GM04503 (cell line): Measurements from ENCODE around the gene NDFIP2.

Source experiments
- DNase-seq: peaks from one replicate; pipeline ENCODE4 v3.0.0-alpha.2; 2012; ENCODE audit warnings: low read depth

The NDFIP2 gene

DNA sequence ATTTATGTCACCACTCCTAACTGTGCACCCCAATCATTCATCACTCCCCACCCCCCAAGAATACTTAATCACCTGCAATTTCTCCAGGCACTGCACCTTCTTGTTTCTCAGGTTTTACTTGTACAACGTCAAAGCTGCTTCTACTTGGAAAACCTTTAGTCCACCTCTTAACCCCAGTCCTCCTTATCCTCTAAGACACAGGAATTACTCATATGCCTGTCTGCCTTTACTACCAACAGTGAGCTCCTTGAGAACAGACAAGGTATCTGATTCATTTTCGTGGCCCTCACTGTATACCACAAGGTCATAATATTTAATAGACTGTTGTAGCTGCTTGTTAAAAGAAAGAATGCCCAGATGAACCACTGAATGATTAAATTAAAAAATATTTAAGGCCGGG lies 21.0 kb upstream of the NDFIP2 start:
- no peak for DNase-seq

DNA sequence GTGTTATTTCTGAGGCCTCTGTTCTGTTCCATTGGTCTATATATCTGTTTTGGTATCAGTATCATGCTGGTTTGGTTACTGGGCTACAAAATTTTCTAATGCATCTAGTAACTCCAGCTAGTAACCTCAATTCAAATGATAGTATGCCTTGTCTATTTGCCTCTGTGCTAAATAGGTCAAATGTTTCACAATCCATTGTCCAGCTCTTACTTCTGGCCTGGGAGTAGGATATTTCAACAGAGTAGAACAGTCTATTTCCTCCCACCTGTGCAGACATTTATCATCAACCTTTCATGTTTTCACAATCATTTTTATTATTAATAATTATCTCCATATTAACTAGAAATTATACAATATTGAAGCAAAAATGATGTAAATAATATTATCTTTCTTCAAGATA lies 18.1 kb upstream of the NDFIP2 start:
- no peak for DNase-seq

DNA sequence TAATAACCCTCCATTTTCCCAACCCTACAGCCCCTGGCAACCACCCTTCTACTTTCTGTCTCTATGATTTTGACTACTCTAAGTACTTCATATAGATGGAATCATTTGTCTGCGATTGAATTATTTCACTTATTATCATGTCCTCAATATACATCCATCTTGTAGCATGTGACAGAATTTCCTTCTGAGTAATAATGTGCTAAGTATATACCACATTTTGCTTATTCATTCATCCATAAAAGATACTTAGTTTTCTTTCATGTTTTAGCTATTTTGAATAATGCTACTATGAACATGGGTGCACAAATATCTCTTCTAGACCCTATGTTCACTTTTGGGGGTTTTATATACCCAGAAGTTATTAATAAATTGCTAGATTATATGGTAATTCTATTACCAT lies 17.4 kb upstream of the NDFIP2 start:
- DNase-seq = no peak

GRCh38 chr13:79466872-79467271 lies 14.1 kb upstream of the NDFIP2 start:
- no peak for DNase-seq

GRCh38 chr13:79468402-79468801 lies 12.6 kb upstream of the NDFIP2 start:
- DNase-seq = no peak

- no peak for DNase-seq
Observed at GRCh38 chr13:79468819-79469218, 12.1 kb upstream of the NDFIP2 start.

DNA sequence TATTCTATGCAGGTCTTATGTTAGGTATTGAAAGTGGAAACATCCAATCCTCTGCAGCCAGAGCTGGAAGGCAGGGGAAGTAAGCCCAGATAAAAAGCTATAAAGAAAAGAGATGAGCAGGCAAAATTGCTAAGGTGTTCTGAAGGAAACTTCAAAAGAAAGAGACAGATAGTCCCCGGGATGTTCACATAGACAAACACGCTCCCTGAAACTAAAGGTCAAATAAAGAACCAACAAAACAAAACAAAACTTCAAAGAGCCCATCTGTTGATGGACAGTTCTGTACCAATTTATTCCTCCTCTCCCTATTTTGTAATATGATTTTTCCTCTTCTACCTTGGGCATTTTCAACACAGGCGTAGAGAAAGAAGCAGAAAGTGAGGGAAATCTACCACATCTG lies 11.3 kb upstream of the NDFIP2 start:
- DNase-seq = no peak

GRCh38 chr13:79470666-79471065 lies 10.3 kb upstream of the NDFIP2 start:
- DNase-seq = no peak

DNA sequence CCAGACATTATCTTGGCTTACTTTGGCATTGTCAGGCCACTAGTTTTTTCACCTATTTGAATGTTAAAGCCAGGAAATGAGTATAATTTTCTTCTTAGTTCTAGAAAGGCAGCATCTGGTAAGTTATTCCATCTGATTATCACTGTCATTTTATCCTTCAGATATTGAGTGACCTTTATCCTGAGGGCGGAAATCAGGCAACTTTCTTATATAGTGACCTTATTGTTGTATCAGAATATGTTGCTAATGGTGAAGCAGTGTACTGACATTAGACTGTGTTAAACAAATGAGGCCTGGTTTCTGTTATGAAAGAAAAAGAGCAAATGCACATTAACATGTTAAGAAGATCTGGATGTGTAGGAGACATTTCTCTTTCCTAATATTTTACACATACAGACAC lies 5.4 kb upstream of the NDFIP2 start:
- no peak for DNase-seq

- DNase-seq = no peak
Observed at GRCh38 chr13:79477968-79478367, 3.0 kb upstream of the NDFIP2 start.

DNA sequence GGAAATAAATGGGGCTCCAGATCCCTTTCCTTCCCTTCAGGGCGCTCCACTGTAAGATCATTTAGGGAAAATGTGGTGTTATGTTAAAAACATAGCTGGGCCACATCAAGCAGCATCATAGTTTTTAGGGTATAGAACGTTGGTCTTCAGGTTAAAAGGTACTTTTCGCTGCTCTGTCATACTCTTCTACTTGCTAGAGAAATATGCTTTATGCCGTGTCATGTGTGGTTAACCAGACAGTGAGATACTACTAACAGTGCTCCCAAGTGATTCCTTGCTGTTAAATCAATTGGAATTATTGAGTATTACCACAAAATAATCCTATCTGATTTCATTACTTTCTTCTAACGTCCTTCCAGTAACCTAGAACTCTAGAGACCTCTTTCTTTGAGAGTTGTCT lies 1.1 kb upstream of the NDFIP2 start:
- DNase-seq = no peak

GRCh38 chr13:79481685-79482052 lies 714 bp downstream of the NDFIP2 start:
- DNase-seq = no peak

DNA sequence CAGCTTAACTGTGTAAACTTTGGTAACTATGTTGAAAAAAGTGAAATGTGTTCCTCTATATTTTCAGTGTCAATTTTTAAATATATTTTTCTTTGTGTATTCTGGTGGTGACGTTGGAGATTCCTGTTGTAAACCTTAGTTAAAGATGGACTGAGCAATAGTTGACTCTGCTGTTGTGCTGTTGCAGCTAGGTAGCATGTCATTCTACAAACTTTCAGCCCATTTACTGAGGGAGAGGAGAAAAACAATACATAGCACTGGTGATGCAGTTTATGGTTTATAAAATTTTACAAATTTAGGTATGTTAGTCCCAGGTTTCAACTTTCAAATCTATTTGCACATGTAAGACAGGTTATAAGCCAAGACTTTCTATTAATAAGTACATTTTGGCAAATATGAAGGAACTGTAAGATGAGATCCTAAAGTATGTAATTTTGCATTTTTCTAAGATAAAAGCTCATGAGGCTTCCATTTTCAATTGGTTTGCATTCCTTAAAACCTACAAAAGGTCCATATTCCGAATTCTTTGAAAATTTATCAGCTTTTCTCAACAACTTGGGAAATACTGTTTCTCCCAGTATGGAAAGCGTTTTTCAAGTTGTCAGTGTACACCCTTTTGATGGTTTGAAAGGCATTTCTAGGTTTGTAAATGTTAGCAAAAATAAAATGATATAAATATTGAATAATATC lies 1.5 kb downstream of the NDFIP2 start:
- no peak for DNase-seq

DNA sequence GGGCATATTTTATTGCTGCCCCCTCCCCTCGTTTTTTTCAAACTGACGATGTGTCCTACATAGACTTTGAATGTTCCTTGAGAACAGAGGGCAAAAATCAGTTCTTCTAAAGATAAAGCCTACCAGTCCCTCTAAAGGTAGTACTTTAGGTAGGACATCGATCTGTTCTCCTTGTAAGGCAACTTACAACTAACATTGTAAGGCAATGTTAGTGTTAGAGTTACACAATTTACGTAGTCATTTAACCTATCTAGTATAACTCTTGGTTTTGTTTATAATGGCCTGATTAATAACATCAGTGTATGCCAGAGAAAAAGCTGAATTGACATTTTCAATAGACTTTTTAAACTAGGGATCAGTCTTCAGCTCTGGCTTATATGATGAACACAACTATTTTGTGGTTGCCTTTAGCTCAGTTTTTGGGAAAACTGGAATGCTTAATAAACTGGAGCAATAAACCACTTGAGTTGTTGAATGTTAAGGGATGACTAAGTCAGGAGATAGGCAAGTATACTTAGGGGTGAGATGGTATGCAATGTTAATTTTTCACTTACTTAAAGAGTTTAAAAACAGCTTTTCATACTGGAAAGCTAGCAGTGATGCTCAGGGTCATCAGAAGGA lies 2.2 kb downstream of the NDFIP2 start:
- DNase-seq = peak; percentile 92

- DNase-seq = peak; percentile 86
Observed at GRCh38 chr13:79485014-79485811, 4.3 kb downstream of the NDFIP2 start.

DNA sequence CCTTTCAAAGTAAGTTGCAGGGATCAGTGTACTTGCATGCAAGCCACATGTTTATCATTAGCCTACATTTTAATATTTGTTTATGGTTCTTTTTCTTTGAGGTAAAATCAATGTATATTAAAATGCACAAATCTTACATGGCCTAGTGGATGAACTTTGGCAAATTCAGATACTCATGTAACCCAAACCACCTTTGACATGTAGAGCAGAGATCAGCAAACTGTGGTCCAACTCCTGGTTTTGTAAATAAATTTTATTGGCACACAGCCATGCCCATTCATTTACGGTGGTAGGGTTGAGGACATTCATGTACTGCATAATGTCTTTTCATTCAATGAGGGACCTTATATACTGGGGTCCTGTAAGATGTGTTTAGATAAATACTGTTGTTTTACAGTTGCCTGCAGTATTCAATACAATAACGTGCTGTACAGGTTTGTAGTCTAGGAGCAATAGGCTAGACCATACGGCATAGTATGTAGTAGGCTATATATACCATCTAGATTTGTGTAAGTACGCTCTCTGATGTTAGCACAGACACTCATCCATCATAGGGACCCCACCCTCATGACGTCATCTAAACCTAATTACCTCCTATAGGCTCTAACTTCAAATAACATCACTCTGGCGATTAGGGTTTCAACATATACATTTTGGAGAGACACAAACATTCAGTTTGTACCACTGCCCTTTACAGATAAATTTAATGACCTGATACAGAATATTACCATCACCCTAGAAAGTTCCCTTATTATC lies 5.7 kb downstream of the NDFIP2 start:
- no peak for DNase-seq

GRCh38 chr13:79490326-79490725 lies 9.4 kb downstream of the NDFIP2 start:
- DNase-seq = no peak

GRCh38 chr13:79490824-79491223 lies 9.9 kb downstream of the NDFIP2 start:
- no peak for DNase-seq

GRCh38 chr13:79491715-79492114 lies 10.8 kb downstream of the NDFIP2 start:
- peak; percentile 91 for DNase-seq

DNA sequence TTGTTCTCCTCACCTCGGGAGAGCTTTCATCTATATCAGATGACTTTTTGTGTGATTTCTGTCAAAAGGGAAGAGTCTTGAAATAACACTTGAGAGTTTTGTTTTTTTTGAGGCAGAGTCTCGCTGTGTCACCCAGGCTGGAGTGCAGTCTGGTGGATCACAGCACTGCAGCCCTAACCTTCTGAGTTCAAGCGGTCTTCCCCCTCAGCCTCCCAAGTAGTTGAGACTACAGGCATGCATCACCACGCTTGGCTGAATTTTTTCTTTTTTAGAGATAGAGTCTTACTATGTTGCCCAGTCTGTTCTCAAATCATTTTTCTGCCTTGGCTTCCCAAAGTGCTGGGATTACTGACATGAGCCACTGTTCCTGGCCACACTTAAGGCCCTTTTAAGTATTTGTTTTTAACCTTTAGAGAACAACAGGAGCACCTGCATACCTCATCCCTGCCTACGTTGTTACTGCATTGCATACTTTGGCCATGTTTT lies 11.4 kb downstream of the NDFIP2 start:
- DNase-seq = no peak

- DNase-seq = no peak
Observed at GRCh38 chr13:79492918-79493594, 12.1 kb downstream of the NDFIP2 start.

GRCh38 chr13:79496188-79496587 lies 15.2 kb downstream of the NDFIP2 start:
- no peak for DNase-seq
